Uterus (tissue), 4 donors: ENCODE measurements around the gene ITPR1. TPM values are rescaled to one million over a fixed set of nuclear protein-coding genes. Genes with fewer than 3 reads are reported as not detected.

Experiments used
- DNase-seq, 2 donors: peaks; one replicate each; pipeline ENCODE4 v3.0.0-alpha.2; 2019 to 2020
- H3K27ac ChIP-seq, 2 donors: fragments of 200-600 bp; sonication (generic); 1 replicate in 1 of 2; 2 replicates in 1 of 2; pipeline ENCODE4 v1.5.1; 2016 to 2018
- H3K27me3 ChIP-seq, 2 donors: fragments of 200-600 bp; sonication (generic); one replicate each; pipeline ENCODE4 v1.5.1; 2018 to 2019; ENCODE audit warnings: control low read depth in 1 of 2
- H3K36me3 ChIP-seq, 2 donors: fragments of 200-600 bp; sonication (generic); one replicate each; pipeline ENCODE4 v1.5.1; 2019; ENCODE audit warnings: control low read depth in 1 of 2
- H3K4me1 ChIP-seq, 2 donors: fragments of 200-600 bp; sonication (generic); one replicate each; pipeline ENCODE4 v1.5.1; 2018 to 2019; ENCODE audit warnings: control low read depth in 1 of 2
- H3K4me3 ChIP-seq, 2 donors: fragments of 200-600 bp; sonication (generic); 1 replicate in 1 of 2; 2 replicates in 1 of 2; pipeline ENCODE4 v1.5.1; 2018 to 2019; ENCODE audit warnings: mild to moderate bottlenecking in 1 of 2
- H3K9me3 ChIP-seq, 2 donors: fragments of 200-600 bp; sonication (generic); one replicate each; pipeline ENCODE4 v1.5.1; 2019; ENCODE audit warnings: control low read depth in 1 of 2
- CTCF ChIP-seq, 4 experiments: fragments of 200-600 bp in 2 of 4; fragments of 450-650 bp in 2 of 4; sonication (generic) in 2 of 4; IDR thresholded peaks; one replicate each; pipeline ENCODE4 v1.5.1; 2016 to 2019; ENCODE audit warnings: antibody characterized with exemption in 4 of 4, mild to moderate bottlenecking in 2 of 4, moderate library complexity in 1 of 4
- POLR2A ChIP-seq, 2 donors: fragments of 450-650 bp; IDR thresholded peaks; one replicate each; pipeline ENCODE4 v1.6.1; 2016; ENCODE audit warnings: antibody characterized with exemption in 2 of 2, mild to moderate bottlenecking in 1 of 2, moderate library complexity in 1 of 2
- intact Hi-C: fragments of 100-400 bp; cut with DNase I; formaldehyde crosslinking; loops from one replicate; pipeline ENCODE4 v1.15.1; 2023; ENCODE audit warnings: low total_unique reads
- total RNA-seq, 4 donors: library from RNA; depleted of rRNA in 3 of 4; stranded (reverse); fragments of >200 nt in 3 of 4; gene quantifications; one replicate each; pipeline versions ENCODE4 v1.1.0 to v1.2.4, GENCODE V29; 2014 to 2023
- donor health status: DM: yes; HTN: yes; CAD: no.

Gene ITPR1
- total RNA-seq, 4 donors from 2014 or later, result 98.2 to 224 (median 141) TPM

DNA sequence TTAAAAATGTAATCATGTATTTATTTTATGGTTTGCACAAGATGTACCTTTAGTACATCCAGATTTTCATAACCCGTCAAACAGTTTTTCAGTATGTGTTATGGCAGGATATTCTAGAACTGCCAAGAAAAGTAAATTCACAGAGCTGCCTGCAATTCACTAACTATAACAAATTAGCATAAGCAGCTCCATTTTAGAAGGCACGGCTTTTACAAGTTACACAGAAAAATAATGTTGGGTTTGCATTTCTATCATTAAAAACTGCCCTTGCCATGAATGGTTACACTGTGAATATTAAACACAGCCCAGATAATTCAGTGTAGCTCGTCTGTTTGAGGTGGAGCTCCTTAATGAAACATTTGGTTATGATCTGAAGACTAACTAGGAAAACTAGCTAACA, 391.7 kb downstream of the ITPR1 start:
- H3K4me1 ChIP-seq, result no peaks in the 10 kb centered on the region
- intact Hi-C loops, result no loop called here
- DNase-seq, result no peak
- no peaks in the 10 kb centered on the region for H3K36me3 ChIP-seq
- H3K9me3 ChIP-seq, result no peaks in the 10 kb centered on the region
- H3K27me3 ChIP-seq, result no peaks in the 10 kb centered on the region
- H3K4me3 ChIP-seq, result no peak overlapping the region
- H3K27ac ChIP-seq, result no peak overlapping the region
- no peak for TF ChIP-seq POLR2A (IDR thresholded peaks at IDR 0.05)
- TF ChIP-seq CTCF (IDR thresholded peaks at IDR 0.05), result no peak

GRCh38 chr3:4885316-4885715, 392.2 kb downstream of the ITPR1 start:
- H3K27ac ChIP-seq, result no peak overlapping the region
- H3K9me3 ChIP-seq, result no peaks in the 10 kb centered on the region
- intact Hi-C loops, result no loop called here
- no peak overlapping the region for H3K4me3 ChIP-seq
- no peaks in the 10 kb centered on the region for H3K27me3 ChIP-seq
- no peak for TF ChIP-seq POLR2A (IDR thresholded peaks at IDR 0.05)
- TF ChIP-seq CTCF (IDR thresholded peaks at IDR 0.05), result no peak
- DNase-seq, result no peak
- H3K36me3 ChIP-seq, result no peaks in the 10 kb centered on the region
- no peaks in the 10 kb centered on the region for H3K4me1 ChIP-seq

DNA sequence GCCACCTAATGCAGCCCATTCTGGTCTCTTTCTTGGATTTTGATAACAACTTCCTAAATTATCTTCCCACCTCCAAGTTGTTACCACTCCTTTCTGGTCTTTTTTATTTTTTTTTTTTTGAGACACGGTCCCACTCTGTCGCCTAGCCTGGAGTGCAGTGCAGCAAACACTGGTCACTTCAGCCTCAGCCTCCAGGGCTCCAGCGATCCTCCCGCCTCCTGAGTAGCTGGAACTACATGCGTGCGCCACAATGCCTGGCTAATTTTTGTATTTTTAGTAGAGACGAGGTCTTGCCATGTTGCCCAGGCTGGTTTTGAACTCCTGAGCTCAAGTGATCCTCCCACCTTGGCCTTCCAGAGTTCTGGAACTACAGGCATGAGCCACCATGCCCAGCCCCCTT, 393.3 kb downstream of the ITPR1 start:
- Histone ChIP-seq H3K4me3 (no peak overlapping the region), H3K27me3 (no peaks in the 10 kb centered on the region), H3K4me1 (no peaks in the 10 kb centered on the region), H3K9me3 (no peaks in the 10 kb centered on the region), H3K27ac (no peak overlapping the region), H3K36me3 (no peaks in the 10 kb centered on the region)
- intact Hi-C loops, result no loop called here
- no peak for DNase-seq
- TF ChIP-seq POLR2A (IDR thresholded peaks at IDR 0.05) (no peak), CTCF (IDR thresholded peaks at IDR 0.05) (no peak)

- Histone ChIP-seq H3K27me3 (no peaks in the 10 kb centered on the region), H3K27ac (no peak overlapping the region), H3K36me3 (no peaks in the 10 kb centered on the region), H3K9me3 (no peaks in the 10 kb centered on the region), H3K4me3 (no peak overlapping the region), H3K4me1 (no peaks in the 10 kb centered on the region)
- intact Hi-C loops, result no loop called here
- TF ChIP-seq CTCF (IDR thresholded peaks at IDR 0.05) (no peak), POLR2A (IDR thresholded peaks at IDR 0.05) (no peak)
- DNase-seq, result no peak
Observed at GRCh38 chr3:4887177-4887576, 394.0 kb downstream of the ITPR1 start.

- intact Hi-C loops, result no loop called here
Observed at GRCh38 chr3:4888913-4889846, 396.0 kb downstream of the ITPR1 start.

More at GRCh38 chr3:4888913-4889846, 396.0 kb downstream of the ITPR1 start:
- H3K9me3 ChIP-seq, result no peaks in the 10 kb centered on the region
- H3K27me3 ChIP-seq, result no peaks in the 10 kb centered on the region
- no peak overlapping the region for H3K4me3 ChIP-seq
- H3K27ac ChIP-seq, result no peak overlapping the region
- TF ChIP-seq CTCF (IDR thresholded peaks at IDR 0.05) (no peak), POLR2A (IDR thresholded peaks at IDR 0.05) (no peak)
- H3K4me1 ChIP-seq, result no peaks in the 10 kb centered on the region
- H3K36me3 ChIP-seq, result no peaks in the 10 kb centered on the region
- no peak for DNase-seq
